Measurements from ENCODE around the gene UBE2V1.

GRCh38 chr20:50124496-50124895, 11.5 kb upstream of the UBE2V1 start:
- TF ChIP-seq CTCF (conservative IDR thresholded peaks at IDR 0.05; ENCODE audit: low read depth, low read length) (no peak), EZH2 (IDR thresholded peaks at IDR 0.05; ENCODE audit: borderline replicate concordance, low read depth, low read length, poor library complexity, severe bottlenecking) (no peak)
